ENCODE data around the gene NMT1.

NMT1 gene

DNA sequence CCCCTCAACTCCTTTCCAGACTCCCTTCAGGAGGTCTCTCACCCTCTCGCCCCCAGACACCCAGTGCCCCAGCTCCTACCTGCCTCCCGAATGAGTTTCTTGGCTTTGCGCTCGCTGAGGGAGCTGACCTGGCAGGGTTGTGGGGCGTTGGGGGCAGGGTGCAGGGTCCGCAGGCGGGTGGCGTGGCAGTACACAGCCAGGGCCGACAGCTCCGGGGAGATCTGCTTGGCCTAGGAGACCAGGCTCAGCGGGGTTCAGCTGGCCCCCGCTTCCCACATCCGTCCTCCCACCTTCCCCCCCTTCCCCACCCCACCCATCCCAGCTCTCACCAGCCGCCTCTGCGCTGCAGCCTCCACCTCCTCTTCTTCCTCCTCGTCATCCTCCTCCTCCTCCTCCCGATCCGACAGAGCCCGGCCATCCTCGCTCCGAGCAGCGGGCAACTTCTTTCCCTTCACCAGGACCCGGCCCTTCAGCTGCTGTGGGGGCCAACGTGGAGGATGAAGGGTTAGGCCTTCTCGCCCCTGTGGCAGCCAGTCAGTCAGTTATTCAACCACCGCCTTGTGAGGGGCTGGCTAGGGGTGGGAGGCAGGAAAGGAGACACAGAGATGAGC is 54.0 kb downstream of the NMT1 start:
- TF ChIP-seq, protein P1, sequence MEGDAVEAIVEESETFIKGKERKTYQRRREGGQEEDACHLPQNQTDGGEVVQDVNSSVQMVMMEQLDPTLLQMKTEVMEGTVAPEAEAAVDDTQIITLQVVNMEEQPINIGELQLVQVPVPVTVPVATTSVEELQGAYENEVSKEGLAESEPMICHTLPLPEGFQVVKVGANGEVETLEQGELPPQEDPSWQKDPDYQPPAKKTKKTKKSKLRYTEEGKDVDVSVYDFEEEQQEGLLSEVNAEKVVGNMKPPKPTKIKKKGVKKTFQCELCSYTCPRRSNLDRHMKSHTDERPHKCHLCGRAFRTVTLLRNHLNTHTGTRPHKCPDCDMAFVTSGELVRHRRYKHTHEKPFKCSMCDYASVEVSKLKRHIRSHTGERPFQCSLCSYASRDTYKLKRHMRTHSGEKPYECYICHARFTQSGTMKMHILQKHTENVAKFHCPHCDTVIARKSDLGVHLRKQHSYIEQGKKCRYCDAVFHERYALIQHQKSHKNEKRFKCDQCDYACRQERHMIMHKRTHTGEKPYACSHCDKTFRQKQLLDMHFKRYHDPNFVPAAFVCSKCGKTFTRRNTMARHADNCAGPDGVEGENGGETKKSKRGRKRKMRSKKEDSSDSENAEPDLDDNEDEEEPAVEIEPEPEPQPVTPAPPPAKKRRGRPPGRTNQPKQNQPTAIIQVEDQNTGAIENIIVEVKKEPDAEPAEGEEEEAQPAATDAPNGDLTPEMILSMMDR (IDR thresholded peaks at IDR 0.05), result no peak
- Histone ChIP-seq H3K27me3 (ENCODE audit: control insufficient read depth, insufficient read depth, low read length) (no peaks in the 10 kb centered on the region), H3K9me3 (ENCODE audit: control insufficient read depth, low read length) (no peaks in the 10 kb centered on the region), H3K4me2 (ENCODE audit: low read length) (no peak overlapping the region), H3K9ac (no peak overlapping the region), H3K36me3 (ENCODE audit: control insufficient read depth, insufficient read depth, low read length) (no peaks in the 10 kb centered on the region), H2AFZ (no peak overlapping the region), H3K79me2 (no peaks in the 10 kb centered on the region), H3K4me3 (ENCODE audit: low read depth, low read length) (no peak overlapping the region), H3K4me1 (no peaks in the 10 kb centered on the region), H3K27ac (no peak overlapping the region)

DNA sequence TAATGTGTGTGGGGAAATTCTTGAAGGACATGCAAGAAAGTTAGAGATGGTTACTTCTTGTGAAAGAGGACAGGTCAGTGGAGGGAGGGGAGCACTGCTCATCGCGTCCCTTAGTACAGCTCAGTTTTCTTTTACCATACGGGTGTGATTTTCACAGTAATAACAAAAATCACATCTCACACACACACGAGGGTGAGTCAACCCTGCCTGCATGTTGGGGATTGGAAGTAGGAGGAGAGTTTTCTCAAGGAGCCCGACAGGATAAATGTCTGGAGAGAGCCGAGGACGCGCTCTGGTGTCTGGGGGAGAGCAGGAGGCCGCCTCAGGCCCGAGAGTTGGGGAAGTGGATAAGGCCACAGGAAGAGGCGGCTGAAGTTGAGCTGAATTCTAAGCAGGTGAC is 54.8 kb downstream of the NMT1 start:
- Histone ChIP-seq H3K4me1 (no peaks in the 10 kb centered on the region), H3K4me3 (ENCODE audit: low read depth, low read length) (no peak overlapping the region), H3K9ac (no peak overlapping the region), H3K27me3 (ENCODE audit: control insufficient read depth, insufficient read depth, low read length) (no peaks in the 10 kb centered on the region), H3K4me2 (ENCODE audit: low read length) (no peak overlapping the region), H2AFZ (no peak overlapping the region), H3K36me3 (ENCODE audit: control insufficient read depth, insufficient read depth, low read length) (no peaks in the 10 kb centered on the region), H3K9me3 (ENCODE audit: control insufficient read depth, low read length) (no peaks in the 10 kb centered on the region), H3K27ac (no peak overlapping the region), H3K79me2 (no peaks in the 10 kb centered on the region)
- TF ChIP-seq, protein P1 (IDR thresholded peaks at IDR 0.05), result no peak

DNA sequence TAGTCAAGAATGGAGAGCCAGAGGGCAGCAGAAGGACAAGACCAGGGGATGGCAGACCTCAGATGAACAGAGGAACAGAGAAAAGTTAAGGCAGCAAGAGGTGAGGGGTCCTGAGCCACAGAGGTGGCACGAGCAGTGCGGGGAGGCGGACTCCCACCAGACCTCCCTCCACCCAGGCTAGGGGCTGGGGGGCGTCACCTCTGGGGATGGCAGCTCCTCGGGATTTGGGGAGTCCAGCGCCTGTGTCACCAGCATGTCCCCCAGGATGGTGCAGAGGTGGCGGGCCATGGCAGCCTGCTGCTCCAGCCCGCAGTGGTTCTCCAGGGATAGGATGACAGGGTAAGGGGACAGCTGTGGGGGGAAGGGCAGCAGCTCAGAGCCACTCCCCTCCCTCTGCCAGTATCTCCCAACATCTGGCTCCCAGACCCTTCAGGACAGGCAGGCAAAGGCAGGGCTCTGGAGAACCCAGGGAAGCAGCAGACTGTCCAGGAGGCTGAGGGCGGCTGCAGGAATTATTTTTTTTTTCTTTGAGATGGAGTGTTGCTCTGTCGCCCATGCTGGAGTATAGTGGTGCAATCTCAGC is 55.4 kb downstream of the NMT1 start:
- Histone ChIP-seq H3K4me2 (ENCODE audit: low read length) (no peak overlapping the region), H3K36me3 (ENCODE audit: control insufficient read depth, insufficient read depth, low read length) (no peaks in the 10 kb centered on the region), H2AFZ (no peak overlapping the region), H3K9ac (no peak overlapping the region), H3K9me3 (ENCODE audit: control insufficient read depth, low read length) (no peaks in the 10 kb centered on the region), H3K27me3 (ENCODE audit: control insufficient read depth, insufficient read depth, low read length) (no peaks in the 10 kb centered on the region), H3K27ac (no peak overlapping the region), H3K4me1 (no peaks in the 10 kb centered on the region), H3K4me3 (ENCODE audit: low read depth, low read length) (no peak overlapping the region), H3K79me2 (no peaks in the 10 kb centered on the region)
- TF ChIP-seq, protein P1 (IDR thresholded peaks at IDR 0.05), result no peak

DNA sequence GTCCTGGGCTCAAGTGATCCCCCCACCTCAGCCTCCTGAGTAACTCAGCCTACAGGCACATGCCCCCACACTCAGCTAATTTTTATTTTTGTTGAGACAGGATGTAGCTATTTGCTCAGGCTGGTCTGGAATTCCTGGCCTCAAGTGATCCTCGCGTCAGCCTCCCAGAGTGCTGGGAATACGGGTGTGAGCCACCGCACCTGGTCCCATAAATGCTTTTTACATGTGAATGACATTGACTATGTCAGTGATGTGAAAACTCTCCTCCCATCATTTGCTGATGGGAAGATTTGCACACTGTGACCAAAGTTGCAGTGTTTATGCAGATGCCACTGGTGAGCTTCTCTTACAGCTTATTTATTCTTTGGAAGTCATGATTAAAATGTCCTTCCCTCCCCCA is 56.2 kb downstream of the NMT1 start:
- H3K4me2 ChIP-seq (ENCODE audit: low read length), result no peak overlapping the region
- TF ChIP-seq, protein P1 (IDR thresholded peaks at IDR 0.05), result no peak
- no peaks in the 10 kb centered on the region for H3K36me3 ChIP-seq (ENCODE audit: control insufficient read depth, insufficient read depth, low read length)
- H3K27me3 ChIP-seq (ENCODE audit: control insufficient read depth, insufficient read depth, low read length), result no peaks in the 10 kb centered on the region
- H3K9ac ChIP-seq, result no peak overlapping the region
- no peaks in the 10 kb centered on the region for H3K9me3 ChIP-seq (ENCODE audit: control insufficient read depth, low read length)
- H2AFZ ChIP-seq, result no peak overlapping the region
- no peak overlapping the region for H3K27ac ChIP-seq
- no peak overlapping the region for H3K4me3 ChIP-seq (ENCODE audit: low read depth, low read length)
- H3K4me1 ChIP-seq, result no peaks in the 10 kb centered on the region
- no peaks in the 10 kb centered on the region for H3K79me2 ChIP-seq

Data from parathyroid adenoma (tissue), 2 donors.